Measurements from ENCODE around the gene KRT84.
"Not testable (repeated sequence)": the region's sequence is repeated elsewhere in the genome, so short reads cannot be mapped to it uniquely, and the experiment has no call there.

Gene KRT84

DNA sequence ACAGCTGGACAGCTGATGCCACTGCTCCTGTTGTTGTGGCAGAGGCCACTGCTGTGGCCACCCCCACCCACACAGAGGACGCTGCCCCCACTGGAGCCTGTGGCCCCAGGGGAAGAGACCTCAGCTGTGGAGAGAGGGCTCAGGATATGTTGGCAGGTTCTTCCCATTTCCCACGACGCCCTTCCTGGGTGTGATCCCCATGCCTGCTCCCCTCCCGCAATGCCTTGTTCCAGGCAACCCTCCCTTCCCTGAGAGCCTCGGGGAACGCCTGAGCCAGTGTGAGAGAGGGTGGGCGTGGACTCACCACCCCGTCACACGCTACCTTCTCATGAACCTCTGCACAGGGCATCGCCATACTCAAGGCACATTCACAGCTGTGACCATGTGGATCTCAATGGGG lies 26.4 kb upstream of the KRT84 start:
- DNase-seq, result no peak

DNA sequence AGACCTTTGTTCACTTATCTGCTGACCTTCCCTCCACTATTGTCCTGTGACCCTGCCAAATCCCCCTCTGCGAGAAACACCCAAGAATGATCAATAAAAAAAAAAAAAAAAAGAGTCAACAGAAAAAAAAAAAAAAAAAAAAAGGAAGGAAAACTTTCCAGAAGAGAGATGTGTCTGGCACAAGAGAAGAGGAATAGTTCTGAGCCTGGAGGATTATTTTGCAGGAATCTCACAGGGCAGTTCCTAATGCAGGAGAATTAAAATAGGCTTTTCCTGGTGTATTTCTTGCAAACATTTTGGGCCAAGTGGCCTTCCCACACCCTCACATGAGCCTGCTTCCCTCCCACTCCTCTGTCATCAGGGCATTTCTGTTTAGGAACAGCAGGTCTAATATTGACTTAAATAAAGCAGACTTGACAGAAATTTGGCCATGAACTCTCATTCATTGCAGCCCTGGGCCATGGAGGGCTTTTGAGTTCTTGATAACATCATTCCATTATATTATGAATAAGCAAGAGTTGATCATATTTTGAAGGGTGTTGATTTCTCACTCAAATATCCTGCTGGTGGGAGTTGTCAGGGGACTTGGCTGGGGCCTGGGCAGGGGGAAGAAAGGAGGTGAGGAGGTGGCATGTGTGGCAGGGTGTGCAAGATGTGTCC lies 25.3 kb upstream of the KRT84 start:
- not testable (repeated sequence) for DNase-seq

DNA sequence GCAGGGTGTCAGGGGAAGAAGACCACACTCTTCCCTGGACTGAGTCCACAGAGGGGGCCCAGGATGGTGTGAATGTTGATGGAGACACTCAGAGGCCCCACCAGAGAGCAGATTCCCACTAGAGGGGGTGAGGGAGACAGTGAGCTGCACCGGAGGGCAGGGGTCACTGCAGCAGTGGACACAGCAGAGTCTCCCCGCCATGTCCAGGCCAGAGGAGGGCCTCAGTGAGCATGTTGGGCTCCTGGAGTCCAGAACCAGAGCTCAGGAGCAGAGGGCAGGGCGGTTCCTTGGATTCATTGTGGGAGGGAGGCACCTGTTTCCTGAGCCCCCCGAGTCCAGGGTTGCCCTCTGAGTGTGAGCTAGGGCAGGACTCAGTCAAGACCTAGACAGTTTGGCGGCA lies 22.5 kb upstream of the KRT84 start:
- no peak for DNase-seq

DNA sequence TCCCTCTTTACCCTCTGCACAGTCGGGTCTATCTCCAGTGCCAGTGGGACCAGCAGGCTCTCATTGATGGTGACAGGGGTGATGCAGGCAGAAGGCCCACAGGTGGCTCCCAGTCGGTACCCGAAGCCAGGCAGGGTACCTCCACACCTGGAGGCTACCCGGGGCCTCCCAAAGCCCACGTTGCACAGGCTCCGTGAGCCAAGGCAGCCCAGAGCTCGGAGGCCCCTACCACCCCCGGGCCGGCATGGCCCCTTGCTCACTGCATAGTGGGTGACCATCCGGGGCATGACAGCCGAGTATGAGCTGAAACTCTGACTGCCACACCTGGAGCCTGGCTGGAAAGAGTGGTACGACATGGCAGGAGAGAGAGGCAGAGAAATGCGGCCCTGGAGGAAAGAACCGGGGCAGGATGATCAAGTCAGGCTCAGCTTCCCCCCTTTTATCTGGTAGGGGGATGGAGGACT lies 20.5 kb upstream of the KRT84 start, which contains the start of gene KRT82:
TSS of gene KRT82 (minus strand) at position 414 of the 464 bp plus-strand sequence. CDS start at position 356, 58 bp downstream.
- no peak for DNase-seq

DNA sequence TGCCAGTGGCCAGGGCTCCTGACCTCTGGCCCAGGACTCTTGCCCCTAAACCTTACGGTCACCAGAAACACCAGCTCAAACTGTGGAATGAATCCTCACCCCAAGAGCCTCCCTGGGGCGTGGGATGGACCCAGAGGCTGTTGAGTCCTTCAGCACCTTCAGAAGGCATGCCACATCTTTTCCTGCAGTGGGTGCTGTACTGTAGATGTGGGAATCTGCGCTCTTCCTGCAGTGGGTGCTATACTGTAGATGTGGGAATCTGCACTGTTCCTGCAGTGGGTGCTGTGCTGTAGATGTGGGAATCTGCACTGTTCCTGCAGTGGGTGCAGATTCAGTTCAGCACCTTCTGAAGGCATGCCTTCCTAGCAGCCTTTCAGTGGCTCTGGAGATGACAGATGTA lies 19.5 kb upstream of the KRT84 start:
- no peak for DNase-seq

DNA sequence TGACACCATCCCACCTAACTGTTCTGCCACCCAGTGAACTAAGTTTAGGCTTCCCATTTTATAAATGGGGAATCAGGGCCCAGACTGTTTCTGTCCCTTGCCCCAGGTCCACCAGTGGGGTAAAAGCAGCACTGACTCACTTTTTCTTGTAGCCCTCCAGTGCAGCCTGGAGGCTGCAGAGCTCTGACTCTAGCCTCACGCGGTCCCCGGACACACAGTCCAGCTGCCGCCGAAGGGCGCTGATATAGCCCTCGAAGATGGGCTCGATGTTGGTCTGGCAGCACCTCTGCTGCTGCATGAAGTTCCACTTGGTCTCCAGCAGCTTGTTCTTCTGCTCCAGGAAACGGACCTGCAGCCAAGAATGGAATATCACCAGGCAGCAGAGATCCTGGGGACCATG lies 18.1 kb upstream of the KRT84 start:
- no peak for DNase-seq

DNA sequence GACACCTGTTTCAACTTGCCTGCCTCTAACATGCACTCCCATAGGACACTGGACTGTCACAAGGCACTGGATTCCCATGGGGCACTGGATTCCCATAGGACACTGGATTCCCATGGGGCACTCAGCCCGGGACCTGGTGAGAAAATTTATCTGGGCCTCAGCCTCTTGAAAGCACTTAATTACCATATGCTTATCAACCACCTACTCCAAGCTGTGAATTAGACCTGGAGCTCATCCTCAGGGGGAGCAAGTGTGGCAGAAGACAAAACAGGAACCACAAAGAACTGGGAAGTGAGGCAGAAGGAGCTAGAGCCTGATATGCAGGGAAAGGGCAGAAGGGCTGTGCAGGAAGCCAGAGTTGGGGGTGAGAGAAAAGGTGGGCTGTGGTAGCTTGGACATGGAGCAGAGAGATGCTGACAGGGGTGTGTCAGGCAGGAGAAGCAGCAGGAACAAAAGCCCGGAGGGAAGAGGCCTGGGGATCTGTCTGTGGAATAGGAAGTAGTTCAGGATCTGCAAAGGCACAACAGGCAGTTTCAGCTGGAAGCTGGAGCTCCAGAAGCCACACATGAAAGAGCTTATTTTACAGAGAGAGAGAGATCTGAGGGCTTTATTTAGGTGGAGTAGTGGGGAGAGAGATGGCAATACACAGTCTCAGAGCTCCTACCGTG lies 17.6 kb upstream of the KRT84 start:
- no peak for DNase-seq

DNA sequence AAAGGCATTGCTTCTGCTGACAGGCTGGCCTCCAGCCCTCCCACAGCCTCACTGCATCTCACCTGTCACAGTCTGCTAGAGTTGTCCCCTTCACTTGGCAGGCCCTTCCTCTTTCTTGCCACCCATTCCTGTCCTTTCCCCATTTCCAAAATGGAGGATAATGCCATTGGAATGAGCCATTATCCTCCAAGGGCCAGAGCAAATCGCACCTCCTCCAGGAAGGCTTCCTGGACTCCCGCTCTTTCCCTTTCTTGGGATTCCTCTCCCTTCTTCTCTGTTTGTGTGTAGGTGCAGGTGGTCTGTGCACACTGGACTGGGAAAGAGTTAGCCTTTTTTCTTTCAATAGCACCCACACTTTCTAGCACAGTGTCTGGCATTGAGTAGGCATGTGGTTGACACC lies 16.9 kb upstream of the KRT84 start:
- DNase-seq, result no peak

DNA sequence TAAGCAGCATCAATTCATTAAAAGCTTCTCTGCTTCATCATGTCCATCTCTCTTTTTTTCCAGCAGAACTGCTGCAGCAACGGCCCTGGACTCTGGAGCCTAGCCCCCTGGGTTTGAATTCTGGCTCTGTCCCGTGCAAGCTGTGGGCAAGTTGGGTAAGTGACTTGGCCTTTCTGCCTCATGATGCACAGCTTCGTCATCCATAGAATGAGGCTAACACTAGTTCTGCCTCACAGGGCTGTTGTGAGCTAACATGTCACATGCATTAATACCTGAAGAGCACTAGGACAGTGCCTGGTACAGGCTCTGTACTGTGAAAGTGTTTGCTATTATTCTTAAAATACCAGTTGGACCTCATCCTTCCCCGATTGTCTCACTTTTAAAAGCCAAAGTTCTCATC lies 16.5 kb upstream of the KRT84 start:
- DNase-seq, result no peak

DNA sequence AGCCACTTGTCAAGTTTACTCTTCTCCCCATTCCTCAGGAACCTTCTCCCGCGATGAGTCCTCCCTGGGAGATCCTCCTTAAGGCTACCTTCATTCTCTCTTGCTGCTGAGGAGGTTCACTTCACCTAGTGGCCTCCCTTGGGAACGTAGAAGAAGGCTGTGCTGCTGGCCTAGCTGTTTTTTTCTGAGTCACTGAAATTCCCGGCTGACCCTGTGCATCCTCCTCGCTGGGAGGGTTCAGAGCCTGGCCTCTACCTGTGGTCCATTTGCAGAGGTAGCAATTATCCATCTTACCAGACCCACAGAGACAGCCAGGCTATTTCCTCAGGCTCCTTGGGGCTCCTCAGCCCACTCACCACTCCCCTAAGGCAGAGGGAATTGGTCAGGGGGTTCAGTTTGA lies 16.1 kb upstream of the KRT84 start:
- DNase-seq, result no peak

DNA sequence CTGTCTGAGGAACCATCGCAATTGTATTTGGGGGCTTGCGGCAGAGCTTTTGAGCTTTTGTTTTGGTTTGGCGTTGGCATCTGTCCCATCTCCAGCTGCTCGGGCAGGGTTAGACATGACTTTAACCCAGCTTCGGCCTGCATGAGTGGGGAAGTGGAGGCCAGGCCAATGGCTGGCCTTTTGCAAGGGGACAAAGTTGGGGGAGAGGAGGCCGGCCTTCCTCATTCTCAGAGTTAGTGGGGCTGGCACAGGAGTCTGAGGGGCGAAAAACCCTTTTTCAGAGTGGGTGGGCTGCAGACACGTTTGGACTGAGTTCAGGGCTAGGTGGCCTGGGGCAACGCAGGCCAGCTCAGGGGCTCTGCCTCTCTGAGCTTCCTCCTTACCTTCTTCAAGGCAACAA lies 15.5 kb upstream of the KRT84 start:
- no peak for DNase-seq

DNA sequence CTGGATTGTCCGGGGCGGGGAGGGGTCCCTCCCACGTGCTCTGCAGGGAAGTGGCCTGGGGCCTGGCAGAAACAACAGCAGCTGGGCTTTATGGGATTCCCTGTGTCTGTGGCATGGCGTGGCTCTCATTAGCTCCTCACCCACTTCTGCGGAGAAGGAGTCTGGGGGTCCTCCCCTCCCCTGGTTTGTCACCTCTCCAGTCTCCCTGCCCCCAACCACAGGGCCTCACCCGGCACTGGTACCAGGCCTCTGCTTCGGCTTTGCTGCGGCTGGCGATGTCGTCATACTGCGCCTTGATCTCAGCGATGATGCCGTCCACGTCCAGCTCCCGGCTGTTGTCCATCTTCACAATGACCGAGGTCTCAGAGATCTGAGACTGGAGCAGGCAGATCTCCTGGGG lies 14.3 kb upstream of the KRT84 start:
- DNase-seq, result no peak

DNA sequence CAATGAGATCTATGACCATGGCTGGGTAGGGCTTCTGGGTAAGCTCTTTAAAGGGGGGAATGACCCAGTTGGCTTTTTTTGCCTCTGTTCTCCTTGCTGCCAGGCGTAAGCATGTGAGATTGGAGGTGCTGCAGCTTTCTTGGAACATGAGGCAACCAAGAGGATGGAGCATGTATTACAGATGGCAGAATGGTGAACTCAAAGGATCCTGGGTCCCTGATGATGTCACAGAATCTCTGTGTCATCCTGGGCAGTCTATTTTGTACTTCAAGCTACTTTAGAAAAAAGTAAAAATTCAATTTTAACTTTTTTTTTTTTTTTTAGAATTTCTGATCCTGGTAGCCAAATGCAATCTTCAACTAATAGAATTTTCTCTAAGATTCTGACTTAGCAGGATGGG lies 12.7 kb upstream of the KRT84 start:
- no peak for DNase-seq

DNA sequence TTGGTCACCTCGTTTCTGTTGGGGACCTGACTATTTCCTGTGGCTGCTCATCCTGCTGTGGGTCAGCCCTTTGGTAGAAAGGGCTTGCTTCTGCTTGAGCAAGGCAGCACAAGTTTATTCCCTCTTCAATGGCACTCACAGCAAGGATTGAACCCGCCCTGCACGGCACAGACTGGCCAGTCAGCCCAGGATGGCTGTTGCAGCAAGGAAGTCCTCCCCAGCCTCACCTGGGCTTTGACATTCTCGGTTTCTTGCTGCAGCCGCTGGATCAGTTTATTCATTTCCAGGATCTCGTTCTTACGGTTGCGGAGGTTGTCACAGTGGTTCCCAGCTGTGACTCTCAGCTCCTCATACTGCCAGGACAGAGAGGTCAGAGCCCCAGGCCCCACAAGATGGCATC lies 11.2 kb upstream of the KRT84 start:
- DNase-seq, result no peak

DNA sequence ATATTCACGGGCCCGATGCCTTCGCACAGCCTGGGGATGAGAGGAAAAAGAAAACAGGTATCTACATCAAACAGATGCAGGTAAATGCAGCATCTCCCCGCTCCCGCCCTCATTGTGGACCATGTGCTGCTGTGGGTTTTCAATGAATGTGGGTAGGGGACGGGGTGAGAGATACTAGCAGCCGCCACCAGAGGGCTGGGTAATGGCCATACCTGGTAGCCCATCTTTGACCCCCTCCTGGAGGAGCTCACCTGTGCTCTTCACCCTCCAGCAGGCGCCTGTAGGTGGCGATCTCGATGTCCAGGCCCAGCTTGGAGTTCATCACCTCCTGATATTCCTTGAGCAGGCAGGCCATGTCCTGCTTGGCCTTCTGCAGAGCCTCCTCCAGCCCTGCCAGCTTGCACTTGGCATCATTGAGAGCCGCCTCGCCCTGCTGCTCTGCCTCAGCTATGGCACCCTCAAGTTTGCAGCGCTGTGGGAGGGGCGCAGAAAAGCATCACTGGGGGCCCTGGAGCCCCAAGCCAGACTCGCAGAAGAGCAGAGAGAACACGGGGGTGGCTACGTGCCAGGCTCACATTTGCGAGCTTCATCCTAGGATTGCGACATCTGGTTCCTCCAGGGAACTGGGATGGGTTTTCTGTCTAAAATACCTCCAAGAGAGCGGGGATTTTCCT lies 10.4 kb upstream of the KRT84 start:
- no peak for DNase-seq

DNA sequence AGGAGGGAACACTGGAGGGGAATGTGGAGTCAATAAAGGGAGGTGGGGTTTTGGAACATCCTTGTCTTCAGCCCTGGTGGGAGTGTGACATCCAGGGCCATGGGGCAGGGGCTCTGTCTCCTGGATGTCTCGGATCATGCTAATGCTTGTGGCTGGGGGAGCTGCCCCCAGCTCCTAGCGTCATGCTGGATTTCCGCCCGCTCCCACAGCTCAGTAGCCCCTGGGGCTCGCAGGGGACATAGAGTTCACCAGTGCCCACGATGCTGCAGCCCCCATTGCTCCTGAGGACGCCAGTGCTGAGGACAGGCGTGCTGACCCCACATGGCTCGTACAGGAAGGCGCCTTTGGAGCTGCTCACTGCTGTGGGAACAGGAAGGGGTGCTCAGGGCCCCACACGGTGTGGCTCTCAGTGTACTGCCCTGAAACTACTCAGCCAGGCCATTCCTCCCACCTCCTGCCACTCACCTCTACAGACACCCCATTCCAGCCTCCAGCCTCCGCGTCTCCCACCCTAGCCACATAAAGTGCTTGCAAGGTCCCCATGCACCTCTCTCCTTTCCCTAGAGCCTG lies 9.5 kb upstream of the KRT84 start:
- DNase-seq, result no peak

DNA sequence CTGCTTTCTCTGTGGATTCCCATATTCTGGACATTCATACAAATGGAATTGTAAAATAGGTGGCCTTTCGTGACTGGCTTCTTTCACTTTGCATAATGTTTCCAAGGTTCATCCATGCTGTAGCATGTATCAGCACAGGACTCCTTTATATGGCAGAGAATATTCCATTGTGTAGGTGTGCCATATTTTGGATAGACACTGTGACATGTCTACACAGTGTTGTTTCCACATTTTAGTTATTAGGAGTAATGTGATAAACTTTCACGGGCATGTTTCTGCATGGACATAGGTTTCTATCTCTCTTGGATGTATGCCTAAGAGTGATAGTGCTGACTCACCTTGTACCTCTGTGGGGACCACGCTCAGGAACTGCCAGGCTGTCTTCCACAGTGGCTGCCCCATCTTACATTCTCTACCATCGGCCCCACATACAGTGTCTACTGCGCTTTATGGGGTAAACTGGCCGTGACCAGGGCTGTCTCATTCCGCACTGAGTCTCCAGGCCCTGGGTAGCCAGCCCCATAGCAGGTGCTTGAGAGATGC lies 7.1 kb upstream of the KRT84 start:
- DNase-seq, result no peak

DNA sequence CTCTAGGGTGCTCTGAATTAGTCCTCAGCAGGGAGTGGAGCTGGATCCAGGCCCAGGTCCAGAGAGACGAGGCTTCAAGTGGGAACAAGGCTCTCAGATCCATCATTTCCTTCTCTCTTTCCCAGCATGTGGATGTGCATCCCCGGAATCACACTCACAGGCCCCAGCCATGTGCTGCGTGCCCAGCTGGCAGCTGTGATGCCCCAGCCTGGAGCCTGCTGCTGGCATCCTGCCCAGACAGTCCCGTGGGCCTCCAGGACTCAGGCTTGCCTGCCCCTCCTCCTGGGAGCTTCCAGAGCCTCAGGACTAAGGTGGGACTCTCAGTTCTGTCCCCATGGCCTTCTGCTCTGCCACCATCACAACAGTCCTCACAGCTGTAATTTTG lies 6.2 kb upstream of the KRT84 start:
- no peak for DNase-seq

DNA sequence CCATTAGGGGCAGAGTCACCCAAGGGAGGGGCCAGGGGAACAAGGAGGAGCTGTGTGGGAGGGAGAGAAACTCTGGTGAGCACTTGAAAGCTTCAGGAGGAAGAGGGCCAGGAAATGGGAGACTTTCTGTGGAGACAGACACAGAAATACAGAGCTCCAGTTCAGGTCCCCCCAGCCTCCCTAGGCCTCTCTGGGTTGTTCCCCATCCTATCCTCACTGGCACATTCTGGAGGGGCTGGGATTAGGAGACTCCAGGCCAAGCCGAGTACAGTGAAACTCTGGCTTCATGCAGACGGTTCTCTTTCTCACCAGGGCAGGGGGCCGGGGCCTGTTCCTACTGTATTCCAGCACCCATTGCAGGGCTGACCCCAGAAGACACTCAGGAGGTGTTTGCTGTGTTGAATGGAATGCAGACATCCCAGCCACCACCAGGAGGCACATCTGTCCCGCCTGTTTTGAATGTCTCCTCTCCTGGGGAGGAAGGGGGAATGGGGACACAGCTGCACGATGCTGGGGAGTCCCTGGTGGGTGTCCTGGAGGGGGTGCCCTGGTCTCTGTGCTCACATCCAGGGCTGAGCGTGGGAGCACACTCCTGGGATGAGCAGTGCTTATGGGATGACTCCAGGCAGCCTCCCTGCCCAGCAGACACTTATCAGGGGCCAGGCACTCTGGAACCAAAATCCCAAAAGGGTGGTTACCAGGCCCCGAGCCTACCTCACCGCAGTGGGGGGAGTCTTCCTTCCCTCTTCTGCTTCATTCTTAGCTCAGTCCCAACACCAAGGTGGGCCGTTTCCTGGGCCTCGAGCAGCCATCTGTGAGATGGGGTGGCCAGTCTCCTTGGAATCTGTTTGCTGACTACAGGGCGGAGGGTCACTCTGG lies 5.5 kb upstream of the KRT84 start:
- DNase-seq, result no peak

DNA sequence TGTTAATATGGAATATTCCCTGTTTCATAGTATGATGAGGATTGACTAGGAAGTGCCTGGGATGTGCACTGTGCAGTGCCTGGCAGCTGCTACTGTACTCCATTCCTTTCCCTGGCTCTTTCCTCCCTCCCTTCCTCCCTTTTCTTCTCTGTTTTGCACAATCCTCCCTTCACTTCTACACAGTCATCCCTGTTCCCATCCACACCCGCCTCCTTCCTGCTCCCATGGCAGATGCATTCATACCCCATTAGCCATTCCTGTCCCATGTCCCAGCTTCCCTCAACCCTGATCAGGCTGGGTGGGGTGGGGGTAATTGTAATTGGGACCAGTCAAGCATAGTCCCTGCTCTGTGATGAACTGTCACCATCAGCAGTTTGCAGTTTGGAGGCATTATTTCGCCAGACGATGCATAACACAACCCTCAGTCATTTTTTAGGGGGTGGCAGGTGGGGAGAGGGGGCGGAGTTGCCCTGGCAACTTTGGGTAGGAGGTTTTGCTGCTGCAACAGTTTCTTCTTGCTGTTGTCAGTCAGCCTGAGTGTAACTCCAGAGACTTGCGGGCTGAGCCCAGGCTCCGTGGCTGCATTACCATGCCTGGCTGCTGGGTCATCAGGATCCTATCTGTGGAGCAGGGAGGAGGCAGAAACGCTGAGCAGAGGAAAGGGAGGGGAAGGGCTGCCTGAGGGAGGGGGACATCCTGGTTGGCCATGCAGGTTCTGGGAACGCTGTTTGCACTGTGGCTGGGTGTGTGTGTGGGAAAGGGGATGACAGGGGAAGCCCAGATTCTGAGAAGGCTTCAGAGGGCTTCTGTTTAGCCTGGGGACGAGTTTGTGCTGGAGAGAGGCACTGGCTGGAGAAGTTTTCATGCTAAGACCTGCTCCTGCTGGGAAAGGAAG lies 4.1 kb upstream of the KRT84 start:
- DNase-seq, result no peak

DNA sequence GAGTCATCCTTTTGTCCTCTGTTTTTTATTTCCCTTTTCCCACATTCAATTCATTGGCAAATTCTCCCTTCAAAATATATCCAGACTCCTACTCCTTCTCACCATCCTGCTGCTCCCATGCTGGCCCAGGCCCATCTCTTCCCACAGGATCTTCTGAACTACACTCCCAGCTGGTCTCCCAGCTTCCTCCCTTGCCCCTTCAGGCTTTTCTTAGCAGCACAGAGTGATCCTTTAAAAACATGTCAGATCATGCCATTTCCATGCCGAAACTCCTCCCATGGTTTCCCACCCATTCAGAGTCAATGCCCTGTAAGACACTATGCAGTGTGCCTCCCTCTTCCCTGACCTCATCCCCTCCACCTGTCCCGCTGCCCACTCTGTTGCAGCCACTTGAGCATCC lies 2.4 kb upstream of the KRT84 start:
- no peak for DNase-seq

DNA sequence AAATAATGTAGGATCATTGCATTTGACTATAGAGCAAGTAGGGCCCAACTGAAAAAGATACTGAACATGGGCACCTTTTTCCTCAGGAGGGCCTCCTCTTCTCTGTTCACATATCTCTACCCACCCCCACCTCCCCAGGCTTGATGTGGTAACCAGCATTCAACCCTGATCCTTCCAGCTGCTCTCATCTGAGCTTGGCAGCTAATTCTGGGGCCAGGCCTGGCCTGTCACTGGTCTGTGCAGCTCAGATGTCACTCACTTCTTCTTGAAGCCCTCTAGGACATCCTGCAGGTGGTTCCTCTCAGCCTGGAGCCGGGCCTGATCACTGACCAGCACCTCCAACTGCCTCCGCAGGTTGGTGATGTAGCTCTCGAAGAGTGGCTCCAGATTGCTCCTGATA lies 2.1 kb downstream of the KRT84 start:
- DNase-seq, result no peak

Data from 8988T (cell line).